NT2/D1 (cell line): Measurements from ENCODE around the gene REPS2.
"Not testable (repeated sequence)": the region's sequence is repeated elsewhere in the genome, so short reads cannot be mapped to it uniquely, and the experiment has no call there.

Source experiments
- YY1 ChIP-seq: IDR thresholded peaks from 2 replicates; pipeline ENCODE4 v1.6.1; 2011; ENCODE audit not compliant: insufficient read length, insufficient read depth
- ZNF274 ChIP-seq: IDR thresholded peaks from 2 replicates; pipeline ENCODE4 v1.6.1; 2011; ENCODE audit warnings: mild to moderate bottlenecking, low read depth, low read length

DNA sequence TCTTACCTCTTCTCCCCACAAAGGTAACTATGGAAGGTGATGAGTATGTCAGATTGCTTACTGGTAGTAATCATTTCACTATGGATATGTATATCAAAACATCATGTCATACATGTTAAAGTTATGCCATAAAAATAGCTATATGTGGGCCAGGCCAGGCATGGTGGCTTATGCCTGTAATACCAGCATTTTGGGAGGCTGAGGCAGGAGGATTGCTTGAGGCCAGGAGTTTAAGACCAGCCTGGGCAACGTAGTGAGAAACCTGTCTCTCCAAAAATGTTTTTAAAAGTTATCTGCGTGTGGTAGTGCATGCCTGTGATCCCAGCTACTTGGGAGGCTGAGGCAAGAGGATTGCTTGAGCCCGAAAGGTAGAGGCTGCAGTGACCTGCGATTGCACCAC, 16.2 kb downstream of the REPS2 start:
- not testable (repeated sequence) for TF ChIP-seq YY1, ZNF274
